Stimulated activated memory B cell treated with anti-CD40 and anti-IgM and Interleukin-4, amounts not matched to agents 10 μg/mL and 1 μg/mL and 100 μg/mL, for 72 hours (primary cell): ENCODE results near the gene APBB1.
A peak's percentile ranks its signal among the peaks of the same experiment; 100 is the strongest.
"Not testable (repeated sequence)": the region's sequence is repeated elsewhere in the genome, so short reads cannot be mapped to it uniquely, and the experiment has no call there.

Experiments
- ATAC-seq: fragments of 150-1000 bp; cut with Tn5 transposase; 2 replicates; pipeline ENCODE4 v1.10.0; 2021
- H3K27ac Mint-ChIP-seq: one replicate; pipeline ENCODE4 v1.8.0; 2022; ENCODE audit warnings: mild to moderate bottlenecking, mixed read lengths
- H3K27me3 Mint-ChIP-seq: one replicate; pipeline ENCODE4 v1.8.0; 2022; ENCODE audit warnings: mixed read lengths
- H3K36me3 Mint-ChIP-seq: one replicate; pipeline ENCODE4 v1.8.0; 2022; ENCODE audit warnings: mixed read lengths
- H3K4me1 Mint-ChIP-seq: one replicate; pipeline ENCODE4 v1.8.0; 2022; ENCODE audit warnings: mixed read lengths
- H3K4me3 Mint-ChIP-seq: one replicate; pipeline ENCODE4 v1.8.0; 2022; ENCODE audit warnings: mild to moderate bottlenecking, moderate library complexity, mixed read lengths
- H3K9me3 Mint-ChIP-seq: one replicate; pipeline ENCODE4 v1.8.0; 2022; ENCODE audit warnings: mixed read lengths

APBB1 gene

DNA sequence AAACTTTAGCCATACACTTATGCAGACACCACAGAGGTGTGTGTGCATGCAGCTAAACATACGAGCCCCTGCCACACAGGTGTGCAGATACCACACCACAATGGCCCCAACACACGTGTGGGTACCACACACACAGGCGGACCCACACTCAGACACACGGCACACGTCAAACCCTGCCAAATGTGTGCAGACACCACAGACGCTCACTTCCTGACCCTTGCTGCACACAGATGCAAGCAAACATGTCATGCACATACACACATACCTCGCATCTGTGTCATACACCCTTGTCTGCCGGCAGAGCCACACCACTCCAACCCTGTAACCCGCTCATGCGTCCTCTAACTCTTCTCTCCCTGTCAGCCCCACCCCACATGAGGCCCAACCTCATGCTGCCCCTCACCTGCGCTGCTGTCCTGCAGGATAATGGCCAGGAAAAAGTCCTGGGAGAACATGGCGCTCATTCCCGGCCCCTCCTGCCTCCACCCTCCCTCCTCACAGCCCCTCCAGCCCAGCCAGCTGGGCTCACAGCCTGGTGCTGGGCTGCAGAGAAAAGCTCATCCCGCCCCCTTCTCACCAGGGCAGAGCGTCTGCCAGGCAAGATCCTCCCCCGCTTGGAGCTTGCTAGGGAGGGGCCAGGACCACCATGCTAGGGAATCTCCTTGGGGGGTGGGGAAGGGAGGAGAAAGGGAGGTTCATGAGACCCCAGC, 14.4 kb downstream of the APBB1 start:
- H3K4me3 Mint-ChIP-seq = no peak overlapping the region
- H3K9me3 Mint-ChIP-seq = no peaks in the 10 kb centered on the region
- H3K4me1 Mint-ChIP-seq = peaks cover 53% of the 10 kb centered on the region
- ATAC-seq = no peak
- no peak overlapping the region for H3K27ac Mint-ChIP-seq
- H3K27me3 Mint-ChIP-seq = no peaks in the 10 kb centered on the region
- H3K36me3 Mint-ChIP-seq = peaks cover 5% of the 10 kb centered on the region

DNA sequence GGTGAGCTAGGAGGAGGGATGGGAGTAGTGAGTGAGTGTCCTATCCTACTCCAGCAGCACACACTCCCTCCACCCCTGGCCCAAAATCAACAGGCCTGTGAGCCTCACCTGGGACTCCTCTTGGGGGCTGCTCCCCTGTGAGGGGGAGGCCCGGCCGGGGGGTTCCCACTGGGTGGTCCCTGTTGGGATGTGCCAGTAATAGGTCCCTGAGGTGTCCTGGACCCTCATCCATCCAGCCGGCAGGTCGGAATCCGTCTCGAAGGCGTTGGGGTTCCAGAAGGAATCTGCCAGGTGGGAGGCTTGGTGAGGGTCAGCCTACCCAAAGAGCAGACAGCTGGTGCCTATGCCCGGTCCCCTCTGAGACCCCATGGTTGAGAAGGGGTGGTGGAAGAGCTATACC, 15.4 kb downstream of the APBB1 start:
- Mint-ChIP-seq H3K27me3 (no peaks in the 10 kb centered on the region), H3K4me3 (no peak overlapping the region), H3K27ac (peak overlapping the region; percentile 84), H3K9me3 (no peaks in the 10 kb centered on the region), H3K36me3 (peaks cover 5% of the 10 kb centered on the region), H3K4me1 (peaks cover 53% of the 10 kb centered on the region)
- no peak for ATAC-seq

- Mint-ChIP-seq H3K27ac (peak overlapping the region; percentile 84), H3K36me3 (peaks cover 5% of the 10 kb centered on the region), H3K4me1 (peaks cover 49% of the 10 kb centered on the region), H3K9me3 (no peaks in the 10 kb centered on the region), H3K27me3 (no peaks in the 10 kb centered on the region), H3K4me3 (peak overlapping the region; percentile 64)
- ATAC-seq = peak; percentile 90
Measured at GRCh38 chr11:6402561-6402981, 16.3 kb downstream of the APBB1 start.

DNA sequence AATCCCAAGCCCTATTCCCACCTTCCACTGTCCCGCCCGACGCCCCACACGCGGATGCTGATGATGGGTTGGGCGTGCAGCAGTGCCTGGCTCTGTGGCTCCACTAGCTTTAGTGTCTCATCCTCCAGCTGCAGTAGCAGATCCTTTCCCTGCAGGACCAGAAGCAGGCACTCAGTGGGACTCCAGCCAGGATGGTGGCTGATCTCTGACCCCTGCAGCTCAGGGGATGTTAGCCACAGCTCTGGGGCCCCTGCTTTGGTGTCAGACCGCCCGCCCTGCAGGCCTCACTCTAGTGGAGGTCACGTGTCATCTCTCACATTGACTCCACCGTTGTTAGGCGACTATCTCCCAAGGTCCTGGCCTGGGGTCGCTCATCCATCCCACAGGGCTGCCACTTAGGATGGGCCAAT, 16.8 kb downstream of the APBB1 start:
- H3K36me3 Mint-ChIP-seq = peaks cover 5% of the 10 kb centered on the region
- no peaks in the 10 kb centered on the region for H3K27me3 Mint-ChIP-seq
- H3K27ac Mint-ChIP-seq = peak overlapping the region; percentile 84
- peak; percentile 48 for ATAC-seq
- no peaks in the 10 kb centered on the region for H3K9me3 Mint-ChIP-seq
- H3K4me3 Mint-ChIP-seq = peak overlapping the region; percentile 64
- H3K4me1 Mint-ChIP-seq = peaks cover 45% of the 10 kb centered on the region

- Mint-ChIP-seq H3K4me3 (no peak overlapping the region), H3K36me3 (peaks cover 7% of the 10 kb centered on the region), H3K9me3 (no peaks in the 10 kb centered on the region), H3K27me3 (no peaks in the 10 kb centered on the region), H3K4me1 (peaks cover 40% of the 10 kb centered on the region), H3K27ac (no peak overlapping the region)
- no peak for ATAC-seq
Measured at GRCh38 chr11:6401464-6401863, 17.4 kb downstream of the APBB1 start.

DNA sequence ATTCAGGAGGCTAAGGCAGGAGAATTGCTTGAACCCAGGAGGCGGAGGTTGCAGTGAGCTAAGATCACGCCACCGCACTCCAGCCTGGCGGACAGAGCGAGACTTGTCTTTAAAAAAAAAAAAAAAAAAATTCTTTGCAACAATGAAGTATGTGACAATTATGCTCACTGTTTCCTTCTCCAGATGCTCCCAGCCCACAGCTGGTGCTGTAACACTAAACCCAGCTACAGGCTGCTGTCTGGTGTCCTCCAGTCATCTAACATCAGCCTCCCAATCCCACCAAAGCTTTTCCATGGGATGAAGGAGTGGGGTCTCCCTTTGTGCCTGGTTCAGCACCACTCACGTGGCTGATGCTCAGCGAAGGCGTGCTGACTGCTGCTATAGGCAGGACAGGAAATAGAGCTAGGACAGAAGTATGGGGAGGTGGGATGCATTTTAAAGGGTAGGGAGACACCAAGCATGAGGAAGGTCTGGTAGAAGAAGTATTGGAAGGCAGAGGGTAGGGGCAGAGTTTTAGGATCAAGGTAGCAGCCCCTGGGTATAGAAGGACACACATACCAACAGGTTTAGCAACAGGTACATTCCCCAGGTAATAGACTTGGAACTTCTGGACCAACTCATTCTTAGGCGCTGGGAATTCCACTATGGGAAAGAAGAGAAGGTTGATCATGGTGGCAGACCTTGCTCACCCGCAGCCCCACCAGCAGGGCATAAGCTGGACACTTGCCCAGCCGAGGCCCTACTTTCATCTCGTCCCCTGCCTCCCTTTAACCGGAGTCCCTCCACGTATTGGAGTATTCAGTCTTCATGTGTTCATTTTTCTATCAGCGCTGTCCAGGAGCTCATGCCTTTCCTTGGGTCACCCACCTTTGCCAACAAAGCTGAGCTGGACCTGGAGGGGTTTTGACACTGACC, 18.2 kb downstream of the APBB1 start:
- Mint-ChIP-seq H3K4me1 (peaks cover 37% of the 10 kb centered on the region), H3K36me3 (peaks cover 14% of the 10 kb centered on the region), H3K27ac (no peak overlapping the region), H3K27me3 (no peaks in the 10 kb centered on the region), H3K9me3 (no peaks in the 10 kb centered on the region), H3K4me3 (no peak overlapping the region)
- ATAC-seq = no peak

GRCh38 chr11:6397636-6398035, 21.3 kb downstream of the APBB1 start:
- no peak for ATAC-seq
- no peaks in the 10 kb centered on the region for H3K9me3 Mint-ChIP-seq
- peaks cover 22% of the 10 kb centered on the region for H3K36me3 Mint-ChIP-seq
- H3K4me3 Mint-ChIP-seq = no peak overlapping the region
- peaks cover 21% of the 10 kb centered on the region for H3K4me1 Mint-ChIP-seq
- H3K27ac Mint-ChIP-seq = no peak overlapping the region
- no peaks in the 10 kb centered on the region for H3K27me3 Mint-ChIP-seq

- Mint-ChIP-seq H3K4me1 (peaks cover 18% of the 10 kb centered on the region), H3K36me3 (peaks cover 23% of the 10 kb centered on the region)
Measured at GRCh38 chr11:6397156-6397555, 21.7 kb downstream of the APBB1 start.

DNA sequence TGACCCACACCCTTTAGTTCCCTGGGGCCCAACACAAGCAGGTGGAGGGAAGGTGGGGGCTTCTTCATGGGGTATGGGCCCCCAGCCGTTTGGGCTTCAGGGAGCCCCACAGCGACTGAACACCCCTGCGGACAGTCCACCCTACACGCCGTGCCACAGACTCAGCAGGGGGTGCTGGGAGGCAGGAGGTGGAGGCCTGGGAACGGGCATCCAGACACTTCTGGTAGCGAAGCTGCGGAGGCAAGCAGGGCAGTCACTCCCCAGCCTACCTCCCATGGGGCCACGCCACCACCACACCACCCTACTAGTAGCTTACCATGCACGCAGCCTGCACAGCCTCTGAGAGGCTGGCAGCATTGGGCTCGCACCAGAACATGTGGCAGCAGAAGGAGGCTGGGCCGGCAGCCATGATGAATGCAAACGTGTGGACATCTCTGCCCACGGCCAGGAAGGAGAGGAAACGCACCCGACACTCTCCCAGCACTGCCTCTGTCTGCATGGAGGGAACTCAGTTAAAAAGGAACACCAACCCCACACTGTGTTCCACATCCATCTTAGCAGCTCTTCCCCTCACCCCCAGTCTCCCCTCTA, 23.3 kb downstream of the APBB1 start:
- Mint-ChIP-seq H3K9me3 (no peaks in the 10 kb centered on the region), H3K4me3 (no peak overlapping the region), H3K27me3 (no peaks in the 10 kb centered on the region), H3K27ac (no peak overlapping the region), H3K36me3 (peaks cover 20% of the 10 kb centered on the region), H3K4me1 (peaks cover 30% of the 10 kb centered on the region)
- no peak for ATAC-seq

More at GRCh38 chr11:6397156-6397555, 21.7 kb downstream of the APBB1 start:
- H3K27me3 Mint-ChIP-seq = no peaks in the 10 kb centered on the region
- no peak overlapping the region for H3K4me3 Mint-ChIP-seq
- ATAC-seq = no peak
- no peaks in the 10 kb centered on the region for H3K9me3 Mint-ChIP-seq
- no peak overlapping the region for H3K27ac Mint-ChIP-seq

- Mint-ChIP-seq H3K4me3 (no peak overlapping the region), H3K4me1 (peaks cover 40% of the 10 kb centered on the region), H3K27me3 (no peaks in the 10 kb centered on the region), H3K27ac (no peak overlapping the region), H3K36me3 (peaks cover 18% of the 10 kb centered on the region), H3K9me3 (no peaks in the 10 kb centered on the region)
- ATAC-seq = no peak
Measured at GRCh38 chr11:6393989-6394670, 24.8 kb downstream of the APBB1 start.

GRCh38 chr11:6392251-6392650, 26.6 kb downstream of the APBB1 start:
- Mint-ChIP-seq H3K36me3 (peaks cover 18% of the 10 kb centered on the region), H3K4me1 (peaks cover 42% of the 10 kb centered on the region)
- not testable (repeated sequence) for H3K27me3 Mint-ChIP-seq, ATAC-seq, H3K9me3 Mint-ChIP-seq, H3K4me3 Mint-ChIP-seq, H3K27ac Mint-ChIP-seq

DNA sequence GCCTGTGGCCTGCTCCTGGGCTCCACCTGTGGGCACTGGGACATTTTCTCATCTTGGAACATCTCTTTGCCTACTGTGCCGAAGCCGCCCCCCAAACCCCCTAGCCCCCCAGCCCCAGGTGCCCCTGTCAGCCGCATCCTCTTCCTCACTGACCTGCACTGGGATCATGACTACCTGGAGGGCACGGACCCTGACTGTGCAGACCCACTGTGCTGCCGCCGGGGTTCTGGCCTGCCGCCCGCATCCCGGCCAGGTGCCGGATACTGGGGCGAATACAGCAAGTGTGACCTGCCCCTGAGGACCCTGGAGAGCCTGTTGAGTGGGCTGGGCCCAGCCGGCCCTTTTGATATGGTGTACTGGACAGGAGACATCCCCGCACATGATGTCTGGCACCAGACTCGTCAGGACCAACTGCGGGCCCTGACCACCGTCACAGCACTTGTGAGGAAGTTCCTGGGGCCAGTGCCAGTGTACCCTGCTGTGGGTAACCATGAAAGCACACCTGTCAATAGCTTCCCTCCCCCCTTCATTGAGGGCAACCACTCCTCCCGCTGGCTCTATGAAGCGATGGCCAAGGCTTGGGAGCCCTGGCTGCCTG, 27.3 kb downstream of the APBB1 start:
- H3K9me3 Mint-ChIP-seq = no peaks in the 10 kb centered on the region
- H3K36me3 Mint-ChIP-seq = peaks cover 18% of the 10 kb centered on the region
- ATAC-seq = no peak
- no peaks in the 10 kb centered on the region for H3K27me3 Mint-ChIP-seq
- peak overlapping the region; percentile 85 for H3K4me3 Mint-ChIP-seq
- no peak overlapping the region for H3K27ac Mint-ChIP-seq
- peaks cover 42% of the 10 kb centered on the region for H3K4me1 Mint-ChIP-seq

GRCh38 chr11:6390718-6391469, 28.0 kb downstream of the APBB1 start:
- H3K27me3 Mint-ChIP-seq = no peaks in the 10 kb centered on the region
- H3K4me3 Mint-ChIP-seq = peak overlapping the region; percentile 85
- ATAC-seq = no peak
- peak overlapping the region; percentile 89 for H3K27ac Mint-ChIP-seq
- H3K36me3 Mint-ChIP-seq = peaks cover 11% of the 10 kb centered on the region
- peaks cover 37% of the 10 kb centered on the region for H3K4me1 Mint-ChIP-seq
- no peaks in the 10 kb centered on the region for H3K9me3 Mint-ChIP-seq
